Activated T-cell treated with anti-CD3 and anti-CD28 coated beads for 1 hour (primary cell): Measurements from ENCODE around the gene SAMHD1.
"Not testable (repeated sequence)": the region's sequence is repeated elsewhere in the genome, so short reads cannot be mapped to it uniquely, and the experiment has no call there.

Experiments used
- DNase-seq: peaks from one replicate; pipeline ENCODE4 v3.0.0-alpha.2; 2020; ENCODE audit warnings: low read depth

Gene SAMHD1

GRCh38 chr20:36951198-36951978 lies at the start of gene SAMHD1:
Gene SAMHD1, minus strand, starts transcription at chr20:36951708. Its CDS starts 65 bp downstream, at chr20:36951643.
- DNase-seq = peak; percentile 78

DNA sequence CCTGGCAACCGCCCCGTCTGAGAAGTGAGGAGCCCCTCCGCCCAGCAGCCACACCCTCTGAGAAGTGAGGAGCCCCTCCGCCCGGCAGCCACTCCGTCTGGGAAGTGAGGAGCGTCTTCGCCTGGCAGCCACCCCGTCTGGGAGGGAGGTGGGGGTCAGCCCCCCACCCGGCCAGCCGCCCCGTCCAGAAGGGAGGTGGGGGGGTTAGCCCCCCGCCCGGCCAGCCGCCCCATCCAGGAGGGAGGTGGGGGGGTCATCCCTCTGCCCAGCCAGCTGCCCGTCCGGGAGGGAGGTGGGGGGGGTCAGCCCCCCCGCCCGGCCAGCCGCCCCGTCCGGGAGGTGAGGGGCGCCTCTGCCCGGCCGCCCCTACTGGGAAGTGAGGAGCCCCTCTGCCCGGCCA lies 48.7 kb upstream of the SAMHD1 start:
- not testable (repeated sequence) for DNase-seq

- DNase-seq = no peak
Measured at GRCh38 chr20:36998652-36999051, 47.1 kb upstream of the SAMHD1 start.

DNA sequence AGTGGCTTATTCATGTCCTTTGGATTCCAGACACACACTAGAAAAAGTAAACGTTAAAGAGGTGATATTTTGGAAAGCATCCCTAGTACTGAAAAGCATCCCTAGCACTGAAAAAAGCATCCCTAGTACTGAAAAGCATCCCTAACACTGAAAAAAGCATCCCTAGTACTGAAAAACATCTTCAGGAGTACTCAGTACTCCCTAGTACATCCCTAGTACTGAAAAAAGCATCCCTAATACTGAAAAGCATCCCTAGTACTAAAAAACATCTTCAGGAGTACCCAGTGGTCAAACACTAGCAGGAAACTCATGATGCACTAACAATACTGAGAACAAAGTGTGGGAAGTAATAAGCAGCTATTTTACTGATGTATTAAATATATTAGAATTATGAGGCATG lies 45.6 kb upstream of the SAMHD1 start:
- no peak for DNase-seq

DNA sequence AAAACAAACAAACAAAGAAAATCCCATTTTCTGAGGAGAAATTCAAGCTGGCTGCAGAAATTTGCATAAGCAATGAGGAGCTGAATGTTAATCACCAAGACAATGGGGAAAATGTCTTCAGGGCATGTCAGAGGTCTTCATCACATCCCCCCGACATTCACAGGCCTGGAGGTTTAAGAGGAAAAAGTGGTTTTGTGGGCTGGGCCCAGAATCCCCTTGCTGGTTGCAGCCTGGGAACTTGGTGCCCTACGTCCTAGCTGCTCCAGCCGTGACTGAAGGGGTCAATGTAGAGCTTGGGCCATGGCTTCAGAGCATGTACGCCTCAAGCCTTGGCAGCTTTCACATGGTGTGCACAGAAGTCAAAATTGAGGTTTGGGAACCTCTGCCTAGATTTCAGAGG lies 42.7 kb upstream of the SAMHD1 start:
- DNase-seq = not testable (repeated sequence)

- no peak for DNase-seq
Measured at GRCh38 chr20:36992802-36993334, 41.4 kb upstream of the SAMHD1 start.

GRCh38 chr20:36991703-36992102 lies 40.2 kb upstream of the SAMHD1 start:
- DNase-seq = no peak

DNA sequence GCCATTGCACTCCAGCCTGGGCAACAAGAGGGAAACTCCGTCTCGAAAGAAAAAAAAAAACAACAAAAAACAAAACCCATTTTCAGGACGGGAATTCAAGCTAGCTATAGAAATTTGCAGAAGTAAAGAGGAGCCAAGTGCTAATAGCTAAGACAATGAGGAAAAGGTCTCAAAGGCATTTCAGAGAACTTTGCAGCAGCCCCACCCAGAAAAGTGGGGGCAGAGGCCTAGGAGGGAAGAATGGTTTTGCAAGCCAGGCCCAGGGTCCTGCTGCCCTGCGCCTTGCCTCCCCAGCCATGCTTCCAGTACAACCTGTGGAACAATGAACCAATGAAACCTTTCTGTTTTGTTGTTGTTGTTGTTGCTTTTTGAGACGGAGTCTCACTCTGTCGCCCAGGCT lies 38.3 kb upstream of the SAMHD1 start:
- DNase-seq = no peak

GRCh38 chr20:36988494-36988966 lies 37.0 kb upstream of the SAMHD1 start:
- DNase-seq = no peak

DNA sequence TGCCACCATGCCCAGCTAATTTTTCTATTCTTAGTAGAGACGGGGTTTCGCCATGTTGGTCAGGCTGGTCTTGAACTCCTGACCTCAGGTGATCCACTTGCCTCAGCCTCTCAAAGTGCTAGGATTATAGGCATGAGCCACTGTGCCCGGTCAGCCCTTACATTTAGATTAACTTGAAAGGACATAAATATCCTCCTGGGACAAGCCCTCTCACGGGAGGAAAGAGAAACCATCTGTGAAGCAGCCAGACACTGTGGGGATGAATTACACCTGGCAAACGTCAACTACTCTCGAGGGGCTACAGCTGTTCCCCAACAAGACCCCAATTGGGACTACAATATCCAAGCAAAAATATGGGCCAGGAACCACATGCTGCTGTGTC lies 32.7 kb upstream of the SAMHD1 start:
- DNase-seq = no peak

- DNase-seq = peak; percentile 37
Measured at GRCh38 chr20:36975099-36975818, 23.8 kb upstream of the SAMHD1 start.

DNA sequence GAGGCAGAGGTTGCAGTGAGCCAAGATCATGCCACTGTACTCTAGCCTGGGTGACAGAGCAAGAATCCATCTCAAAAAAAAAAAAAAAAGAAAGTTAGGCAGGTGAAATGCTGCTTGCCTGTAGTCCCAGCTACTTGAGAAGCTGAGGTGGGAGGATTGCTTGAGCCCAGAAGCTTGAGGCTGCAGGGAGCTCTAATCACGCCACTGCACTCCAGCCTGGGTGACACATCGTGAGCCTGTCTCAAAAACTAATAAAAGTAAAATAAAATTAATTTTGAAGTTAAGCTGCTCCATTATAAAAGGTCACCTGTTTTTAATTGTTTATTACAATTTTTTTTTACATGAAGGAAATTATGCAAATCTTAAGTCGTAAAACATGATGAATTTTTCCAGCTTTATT lies 23.2 kb upstream of the SAMHD1 start:
- DNase-seq = no peak

GRCh38 chr20:36971103-36971502 lies 19.6 kb upstream of the SAMHD1 start:
- DNase-seq = no peak

DNA sequence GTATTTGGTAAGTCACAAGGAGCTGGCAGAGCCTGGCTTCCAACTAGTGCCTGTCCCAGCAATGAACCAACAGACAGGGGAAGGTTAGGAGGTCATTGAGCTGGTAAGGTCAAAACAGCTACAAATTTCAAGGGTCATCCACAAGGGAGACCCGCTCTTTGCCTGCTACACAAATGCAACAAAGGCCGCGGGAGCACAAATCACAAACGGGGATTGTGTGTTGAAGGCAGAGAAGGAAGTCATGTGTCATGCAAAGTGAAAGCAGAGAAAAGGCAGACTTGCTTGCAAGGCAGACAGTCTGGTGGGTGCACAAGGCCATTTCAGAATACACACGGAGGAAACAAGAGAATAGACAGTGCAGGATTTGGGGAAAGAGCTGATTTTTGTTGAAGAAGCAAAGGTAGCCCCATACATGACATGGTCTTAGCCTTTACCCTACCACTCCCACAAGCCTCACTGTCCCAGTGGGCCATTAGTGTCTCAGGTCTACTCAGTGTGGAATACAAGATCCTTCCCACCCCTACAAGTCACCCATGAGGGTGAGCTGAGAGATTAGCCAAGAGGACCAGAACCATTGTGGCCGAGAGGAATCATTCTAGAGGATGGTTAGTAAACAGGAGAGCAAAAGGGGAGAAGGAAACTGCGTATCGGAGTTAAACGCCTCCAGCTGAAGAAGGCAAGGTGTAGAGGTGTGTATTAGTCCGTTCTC lies 18.1 kb upstream of the SAMHD1 start:
- DNase-seq = peak; percentile 9

- no peak for DNase-seq
Measured at GRCh38 chr20:36969051-36969450, 17.5 kb upstream of the SAMHD1 start.

GRCh38 chr20:36967636-36968035 lies 16.1 kb upstream of the SAMHD1 start:
- no peak for DNase-seq

- not testable (repeated sequence) for DNase-seq
Measured at GRCh38 chr20:36966965-36967364, 15.5 kb upstream of the SAMHD1 start.

GRCh38 chr20:36962354-36962941 lies 10.9 kb upstream of the SAMHD1 start:
- DNase-seq = not testable (repeated sequence)

GRCh38 chr20:36959242-36959641 lies 7.7 kb upstream of the SAMHD1 start:
- DNase-seq = no peak

- no peak for DNase-seq
Measured at GRCh38 chr20:36957875-36958667, 6.6 kb upstream of the SAMHD1 start.

DNA sequence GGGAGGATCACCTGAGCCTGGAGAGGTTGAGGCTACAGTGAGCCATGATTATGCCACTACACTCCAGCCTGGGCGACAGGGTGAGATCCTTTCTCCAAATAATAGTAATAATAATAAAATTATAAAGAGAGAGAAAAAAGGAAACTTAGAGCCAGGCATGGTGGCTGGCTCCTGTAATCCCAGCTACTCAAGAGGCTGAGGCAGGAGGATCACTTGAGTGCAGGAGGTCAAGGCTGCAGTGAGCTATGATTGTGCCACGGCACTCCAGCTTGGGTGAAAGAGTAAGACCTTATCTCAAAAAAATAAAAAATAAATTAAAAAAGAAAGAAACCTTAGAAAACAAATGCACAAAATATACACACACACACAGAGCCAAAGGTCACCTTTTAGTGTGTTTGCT lies 5.2 kb upstream of the SAMHD1 start:
- no peak for DNase-seq
